Measurements from ENCODE around the gene SLC6A11. TPM values are rescaled to one million over a fixed set of nuclear protein-coding genes. Genes with fewer than 3 reads are reported as not detected.

Gene SLC6A11
- total RNA-seq, 1 experiment from 2014 or later: 1.5 TPM

DNA sequence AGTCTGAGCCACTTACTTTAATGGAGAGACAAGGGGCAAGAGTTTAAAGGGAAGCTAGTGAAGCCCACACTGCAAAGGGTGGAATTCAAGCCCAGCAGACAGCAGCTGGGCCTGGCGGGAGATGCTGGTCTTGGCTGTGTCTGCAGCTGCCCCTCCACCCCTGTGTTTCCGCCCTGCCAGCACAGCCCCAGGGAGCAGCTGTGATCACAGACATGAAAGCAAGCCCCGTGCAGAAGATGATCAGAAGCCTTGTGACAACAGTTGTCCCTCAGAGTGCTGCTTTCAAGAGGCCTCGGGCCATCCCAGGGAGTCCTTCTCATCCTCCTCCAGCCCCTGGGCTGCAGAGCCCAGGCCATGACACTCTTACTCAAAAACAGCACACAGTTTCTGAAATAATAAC, 152.4 kb downstream of the SLC6A11 start:
- no CpG with 5 or more reads among the region's 4 CpGs for WGBS (ENCODE audit: extremely low coverage, insufficient read length, low lambda C conversion rate)
- Histone ChIP-seq H2BK12ac (ENCODE audit: insufficient read length, low read depth, low read length) (no peak overlapping the region), H2AFZ (ENCODE audit: low read length) (no peak overlapping the region), H3K27ac (ENCODE audit: insufficient read length, low read depth, low read length) (no peak overlapping the region), H3K23me2 (ENCODE audit: insufficient read length, low read depth, low read length, poor library complexity, severe bottlenecking) (no peaks in the 10 kb centered on the region), H3T11ph (ENCODE audit: low read length) (no peak overlapping the region), H3K79me1 (ENCODE audit: insufficient read depth, low read depth, low read length, poor library complexity, severe bottlenecking) (no peaks in the 10 kb centered on the region), H3K9me3 (ENCODE audit: control insufficient read depth, low read depth, low read length) (no peaks in the 10 kb centered on the region), H2BK120ac (ENCODE audit: low read depth, low read length, poor library complexity, severe bottlenecking) (no peak overlapping the region), H3K27me3 (ENCODE audit: insufficient read depth, low read length) (no peaks in the 10 kb centered on the region), H3K9ac (ENCODE audit: extremely low read depth, insufficient read length, low read length) (no peak overlapping the region), H3K56ac (ENCODE audit: insufficient read length, low read depth, low read length) (no peak overlapping the region), H3K4ac (ENCODE audit: low read depth, low read length) (no peak overlapping the region), H3K14ac (ENCODE audit: insufficient read depth, low read length) (no peak overlapping the region; the same call in 1 of the 2 replicates), H4K20me1 (ENCODE audit: control insufficient read depth, insufficient read depth, insufficient read length) (no peaks in the 10 kb centered on the region), H4K5ac (ENCODE audit: insufficient read length, low read depth, low read length) (no peak overlapping the region), H2BK20ac (ENCODE audit: low read depth, low read length, poor library complexity, severe bottlenecking) (no peak overlapping the region), H2BK15ac (ENCODE audit: low read depth, low read length) (no peak overlapping the region), H4K8ac (replicated peaks; ENCODE audit: insufficient read length, low read depth, low read length) (no peak overlapping the region), H3K23ac (ENCODE audit: insufficient read length, low read depth, low read length) (no peak overlapping the region), H4K91ac (ENCODE audit: insufficient read length, low read depth, low read length) (no peak overlapping the region), H2BK5ac (ENCODE audit: insufficient read length, low read length) (no peak overlapping the region), H3K4me1 (ENCODE audit: insufficient read depth, low read length) (peaks cover 5% of the 10 kb centered on the region; the same call in 1 of the 2 replicates), H3K18ac (ENCODE audit: insufficient read length, low read depth, low read length) (no peak overlapping the region), H2AK5ac (ENCODE audit: insufficient read length, low read length) (no peak overlapping the region), H3K4me2 (ENCODE audit: insufficient read depth, insufficient read length, low read length) (no peak overlapping the region), H3K79me2 (ENCODE audit: insufficient read depth, low read length) (no peaks in the 10 kb centered on the region)
- peak overlapping the region in 1 of 2 experiments; percentile 36; a peak in 1 of 5 replicates for H3K4me3 Mint-ChIP-seq
- H3K4me1 Mint-ChIP-seq: peaks cover 18 to 30% of the 10 kb centered on the region in 2 experiments
- no peaks in the 10 kb centered on the region; a peak in 1 of 7 replicates for H3K36me3 Mint-ChIP-seq (ENCODE audit: insufficient read depth in 1 of 3, low read depth in 3 of 3)
- H3K27me3 Mint-ChIP-seq (ENCODE audit: low read depth): peaks cover 30% of the 10 kb centered on the region
- H3K27ac Mint-ChIP-seq: peak overlapping the region; percentile 5 to 72 (median 43); a peak in 2 of 7 replicates
- no peaks in the 10 kb centered on the region for H3K9me3 Mint-ChIP-seq
- TF ChIP-seq CTCF (conservative IDR thresholded peaks at IDR 0.05): no peak
- no peak for DNase-seq
